Endothelial cell of umbilical vein (primary cell): ENCODE measurements around the gene CCDC116. TPM values are rescaled to one million over a fixed set of nuclear protein-coding genes. Genes with fewer than 3 reads are reported as not detected.
A peak's percentile ranks its signal among the peaks of the same experiment; 100 is the strongest.

Experiments
- BruUV-seq: library from RNA; stranded (reverse); fragments of 400-500 nt; replicated peaks from 2 replicates; lab custom pipeline; 2021; lab: Mats Ljungman, UMichigan
- CTCF ChIA-PET: fragments of 300-600, 350-600 bp; sonication (Branson Sonifier 250); formaldehyde crosslinking; loops from one replicate; lab custom pipeline; 2021; ENCODE audit warnings: antibody characterized with exemption, inconsistent platforms; lab: Charles Lee
- POLR2A ChIA-PET: fragments of 300-600, 350-600 bp; sonication (Branson Sonifier 250); formaldehyde crosslinking; loops from one replicate; lab custom pipeline; 2021; ENCODE audit warnings: antibody characterized with exemption, inconsistent platforms; lab: Charles Lee
- DNase-seq: peaks from one replicate; pipeline ENCODE4 v3.0.0-alpha.2; 2011; ENCODE audit warnings: low read depth, low spot score
- FAIRE-seq: peaks from 2 replicates; lab custom pipeline; 2011; peaks lifted over from hg19 to GRCh38; lab: Jason Lieb, UNC
- H2AFZ ChIP-seq: 2 replicates; pipeline ENCODE4 v1.6.0; 2012; ENCODE audit warnings: low read depth, low read length, control low read depth, inconsistent platforms
- H3K27ac ChIP-seq: 2 replicates; pipeline ENCODE4 v1.5.1; 2011; ENCODE audit warnings: low read depth, mild to moderate bottlenecking, control low read depth, low read length, moderate library complexity; ENCODE audit not compliant: insufficient read depth
- H3K27me3 ChIP-seq, 2 experiments: 2 replicates each; pipeline versions ENCODE4 v1.6.0 to v1.6.1; 2011; ENCODE audit warnings: low read length in 2 of 2, mixed read lengths in 1 of 2; ENCODE audit not compliant: control insufficient read depth in 2 of 2, insufficient read depth in 2 of 2
- H3K36me3 ChIP-seq, 2 experiments: 2 replicates in 1 of 2; 3 replicates in 1 of 2; pipeline ENCODE4 v1.5.1; 2011; ENCODE audit warnings: low read length in 2 of 2, mild to moderate bottlenecking in 1 of 2, moderate library complexity in 1 of 2; ENCODE audit not compliant: control insufficient read depth in 2 of 2, insufficient read depth in 2 of 2; ENCODE audit errors: extremely low read depth in 1 of 2
- H3K4me1 ChIP-seq: 3 replicates; pipeline ENCODE4 v1.5.1; 2011; ENCODE audit warnings: mild to moderate bottlenecking, low read length; ENCODE audit not compliant: control insufficient read depth, insufficient read depth; ENCODE audit errors: extremely low read depth
- H3K4me2 ChIP-seq: 2 replicates; pipeline ENCODE4 v1.6.1; 2011; ENCODE audit warnings: low read length, control low read depth, mixed read lengths; ENCODE audit not compliant: insufficient read depth
- H3K4me3 ChIP-seq, 3 experiments: fragments of 200-600 bp in 1 of 3; sonication (generic), shearing (Covaris generic) in 1 of 3; replicated peaks in 1 of 3; 2 replicates each; pipeline ENCODE4 v1.5.1; 2011 to 2016; ENCODE audit warnings: control low read depth in 3 of 3, low read length in 3 of 3, mild to moderate bottlenecking in 2 of 3, inconsistent platforms in 1 of 3, low read depth in 1 of 3, moderate library complexity in 1 of 3; ENCODE audit not compliant: insufficient read depth in 1 of 3
- H3K79me2 ChIP-seq: 2 replicates; pipeline ENCODE4 v1.6.0; 2012; ENCODE audit warnings: low read length, inconsistent platforms; ENCODE audit not compliant: control insufficient read depth, insufficient read depth
- H3K9ac ChIP-seq: replicated peaks from 2 replicates; pipeline ENCODE3; 2011; ENCODE audit warnings: low read length, control low read depth; ENCODE audit not compliant: insufficient read depth; ENCODE audit errors: extremely low read depth
- H3K9me1 ChIP-seq: replicated peaks from 3 replicates; pipeline ENCODE4 v1.6.0; 2011; ENCODE audit warnings: mild to moderate bottlenecking, low read length; ENCODE audit not compliant: control insufficient read depth, insufficient read depth; ENCODE audit errors: extremely low read depth
- H3K9me3 ChIP-seq: replicated peaks from 2 replicates; pipeline ENCODE4 v1.5.1; 2012; ENCODE audit warnings: low read length, inconsistent platforms; ENCODE audit not compliant: control insufficient read depth, insufficient read depth
- H4K20me1 ChIP-seq: replicated peaks from 2 replicates; pipeline ENCODE3; 2011; ENCODE audit warnings: mild to moderate bottlenecking, low read length; ENCODE audit not compliant: control insufficient read depth, insufficient read depth; ENCODE audit errors: extremely low read depth
- CTCF ChIP-seq, 2 donors: IDR thresholded peaks; 1 replicate in 1 of 2; 2 replicates in 1 of 2; pipeline ENCODE4 v1.5.1; 2011; ENCODE audit warnings: low read length in 2 of 2, mild to moderate bottlenecking in 2 of 2, moderate library complexity in 2 of 2, control low read depth in 1 of 2, inconsistent platforms in 1 of 2, low read depth in 1 of 2; ENCODE audit not compliant: insufficient read depth in 1 of 2; ENCODE audit errors: extremely low read depth in 1 of 2
- JUN ChIP-seq: IDR thresholded peaks from 2 replicates; pipeline ENCODE4 v1.6.1; 2011; ENCODE audit warnings: borderline replicate concordance, low read depth; ENCODE audit not compliant: insufficient read length, insufficient read depth
- MAX ChIP-seq: IDR thresholded peaks from 2 replicates; pipeline ENCODE4 v1.6.1; 2011; ENCODE audit not compliant: insufficient read depth, insufficient read length
- POLR2A ChIP-seq: IDR thresholded peaks from 2 replicates; pipeline ENCODE4 v1.6.1; 2012; ENCODE audit warnings: low read depth, mild to moderate bottlenecking, control low read depth, low read length
- POLR2AphosphoS5 ChIP-seq: IDR thresholded peaks from 2 replicates; pipeline ENCODE4 v1.6.1; 2012; ENCODE audit warnings: low read depth, mild to moderate bottlenecking, control low read depth, low read length, moderate library complexity; ENCODE audit not compliant: insufficient read depth
- dilution Hi-C: fragments of 300-500 bp; cut with MboI; formaldehyde crosslinking; loops from one replicate; pipeline ENCODE4 v1.15.0; 2019; ENCODE audit warnings: low sequenced_read_pairs; ENCODE audit not compliant: extremely low pct_ligation_motif_present
- intact Hi-C: fragments of 100-400 bp; cut with micrococcal nuclease; formaldehyde crosslinking; loops from one replicate; pipeline ENCODE4 v1.10.0; 2022
- polyA plus RNA-seq, 4 experiments: library from polyadenylated mRNA; depleted of rRNA in 3 of 4; stranded (reverse) in 3 of 4; unstranded in 1 of 4; fragments of >200 nt; gene quantifications; 2 replicates each; pipeline versions ENCODE4 v1.2.1 to v1.2.3, GENCODE V29; 2011 to 2012; ENCODE audit warnings: missing spikeins in 1 of 4
- total RNA-seq: library from RNA; stranded (reverse); gene quantifications from 2 replicates; pipeline ENCODE4 v1.2.3, GENCODE V29; 2021

Gene CCDC116
- total and polyA plus RNA-seq, 2 donors (not counting 3 experiments of a cell fraction or from before 2014, with no cell fraction given): 0.21 to 0.33 TPM

GRCh38 chr22:21646608-21647590, 14.3 kb downstream of the CCDC116 start:
- intact Hi-C loops: no loop called here
- H3K4me3 ChIP-seq: no peak overlapping the region
- no peak overlapping the region for H3K27ac ChIP-seq
- CTCF ChIA-PET: interaction anchor here (0.6 to 2.8 kb wide), 21 partner anchors 9 to 761 kb away, joined by 3 to 15 read pairs (median 4); no protein-coding TSS in a partner anchor
- H3K9me3 ChIP-seq: no peaks in the 10 kb centered on the region
- H3K27me3 ChIP-seq: no peaks in the 10 kb centered on the region
- H3K4me1 ChIP-seq: peaks cover 17% of the 10 kb centered on the region
- TF ChIP-seq CTCF (IDR thresholded peaks at IDR 0.05; ENCODE audit: extremely low read depth in 1 of 2, insufficient read depth in 1 of 2, low read depth in 1 of 2, low read length in 2 of 2): peak; percentile 81 to 86
- TF ChIP-seq MAX: no peak
- no peak overlapping the region for H3K9ac ChIP-seq
- no TSS peak for BruUV-seq
- peaks cover 3 to 11% of the 10 kb centered on the region in 2 experiments for H3K36me3 ChIP-seq
- dilution Hi-C loops: no loop called here
- peaks cover 19% of the 10 kb centered on the region for H3K79me2 ChIP-seq
- DNase-seq: peak; percentile 76
- H4K20me1 ChIP-seq: no peaks in the 10 kb centered on the region
- H2AFZ ChIP-seq: no peak overlapping the region
- FAIRE-seq: peak; percentile 98
- H3K4me2 ChIP-seq: no peak overlapping the region
- POLR2A ChIA-PET: no interaction called here
- no peaks in the 10 kb centered on the region for H3K9me1 ChIP-seq

GRCh38 chr22:21650280-21650679, 17.7 kb downstream of the CCDC116 start:
- Histone ChIP-seq H3K9me1 (no peaks in the 10 kb centered on the region), H3K4me1 (peaks cover 17% of the 10 kb centered on the region), H3K79me2 (peaks cover 19% of the 10 kb centered on the region), H3K4me2 (no peak overlapping the region), H4K20me1 (no peaks in the 10 kb centered on the region), H3K36me3 (peaks cover 3 to 8% of the 10 kb centered on the region in 2 experiments), H3K9ac (no peak overlapping the region), H3K9me3 (no peaks in the 10 kb centered on the region), H2AFZ (no peak overlapping the region), H3K27ac (no peak overlapping the region), H3K4me3 (no peak overlapping the region), H3K27me3 (no peaks in the 10 kb centered on the region)
- no peak for DNase-seq
- CTCF ChIA-PET: no interaction called here
- intact Hi-C loops (loop anchor here (10.0 kb wide), 1 partner anchor 165 kb away; no protein-coding TSS in a partner anchor), dilution Hi-C loops (no loop called here)
- FAIRE-seq: no peak
- no peak for TF ChIP-seq POLR2AphosphoS5
- TF ChIP-seq JUN: no peak
- no peak for TF ChIP-seq POLR2A
- BruUV-seq: no TSS peak
- POLR2A ChIA-PET: no interaction called here
